ENCODE measurements around the gene HOXA6. TPM values are rescaled to one million over a fixed set of nuclear protein-coding genes. Genes with fewer than 3 reads are reported as not detected.

HOXA6 gene
- total RNA-seq, 2 experiments from 2014 or later = not detected

GRCh38 chr7:27157702-27158431, 10.3 kb upstream of the HOXA6 start:
- peaks cover 34% of the 10 kb centered on the region for H3K4me1 Mint-ChIP-seq (ENCODE audit: low read depth)
- H3K9me3 Mint-ChIP-seq = no peaks in the 10 kb centered on the region
- intact Hi-C loops (cut with micrococcal nuclease) = loop anchor here (5.0 kb wide), 2 partner anchors 39 to 84 kb away; partner anchors contain the start of gene EVX1
- H3K4me3 Mint-ChIP-seq = no peak overlapping the region
- TF ChIP-seq CTCF (IDR thresholded peaks at IDR 0.05) = no peak
- ChIA-PET POLR2A (no interaction called here), CTCF (interaction anchor here (1.0 to 2.1 kb wide), 8 partner anchors 8 to 477 kb away, joined by 3 to 15 read pairs (median 4); partner anchors contain the start of gene HOXA10)
- H3K27ac Mint-ChIP-seq = no peak overlapping the region
- DNase-seq = no peak
- peaks cover 82% of the 10 kb centered on the region for H3K27me3 Mint-ChIP-seq
- no peak for ATAC-seq
- H3K36me3 Mint-ChIP-seq (ENCODE audit: low read depth) = no peaks in the 10 kb centered on the region

- Mint-ChIP-seq H3K36me3 (ENCODE audit: low read depth) (no peaks in the 10 kb centered on the region), H3K4me1 (ENCODE audit: low read depth) (peaks cover 34% of the 10 kb centered on the region), H3K9me3 (no peaks in the 10 kb centered on the region), H3K27me3 (peaks cover 79% of the 10 kb centered on the region), H3K4me3 (peak overlapping the region; percentile 33), H3K27ac (no peak overlapping the region)
- TF ChIP-seq CTCF (IDR thresholded peaks at IDR 0.05) = no peak
- intact Hi-C loops (cut with micrococcal nuclease) = loop anchor here (5.0 kb wide), 2 partner anchors 40 to 85 kb away; partner anchors contain the start of gene EVX1
- no peak for DNase-seq
- no peak for ATAC-seq
- ChIA-PET CTCF (interaction anchor here (0.7 to 1.3 kb wide), 8 partner anchors 9 to 476 kb away, joined by 3 to 5 read pairs (median 4); no protein-coding TSS in a partner anchor), POLR2A (interaction anchor here (1.1 kb wide), 1 partner anchor 60 kb away, joined by 5 read pairs; no protein-coding TSS in a partner anchor)
These were observed 9.5 kb upstream of the HOXA6 start for GRCh38 chr7:27156916-27157701.

- ChIA-PET CTCF (interaction anchor here (0.7 to 1.3 kb wide), 4 partner anchors 20 to 39 kb away, joined by 3 to 4 read pairs (median 4); no protein-coding TSS in a partner anchor), POLR2A (interaction anchor here (1.1 kb wide), 1 partner anchor 59 kb away, joined by 5 read pairs; no protein-coding TSS in a partner anchor)
- H3K36me3 Mint-ChIP-seq (ENCODE audit: low read depth) = no peaks in the 10 kb centered on the region
- ATAC-seq (no peak), DNase-seq (no peak)
- H3K4me3 Mint-ChIP-seq = peak within 1 kb of the TSS; percentile 51
- H3K9me3 Mint-ChIP-seq = no peaks in the 10 kb centered on the region
- peaks cover 83% of the 10 kb centered on the region for H3K27me3 Mint-ChIP-seq
- H3K4me1 Mint-ChIP-seq (ENCODE audit: low read depth) = peaks cover 41% of the 10 kb centered on the region
- intact Hi-C loops (cut with micrococcal nuclease) = loop anchor here (5.0 kb wide), 2 partner anchors 41 to 86 kb away; partner anchors contain the start of gene EVX1
- H3K27ac Mint-ChIP-seq = peak within 1 kb of the TSS; percentile 42
- TF ChIP-seq CTCF (IDR thresholded peaks at IDR 0.05) = no peak
These were observed 8.9 kb upstream of the HOXA6 start, which contains the start of gene HOXA7 for GRCh38 chr7:27156508-27156898. Gene HOXA7, minus strand, starts transcription at chr7:27156675. Its CDS starts 130 bp downstream, at chr7:27156545.

- ATAC-seq = no peak
- DNase-seq = no peak
- H3K27me3 Mint-ChIP-seq = peaks cover 84% of the 10 kb centered on the region
- POLR2A ChIA-PET = interaction anchor here (1.1 to 1.7 kb wide), 2 partner anchors 10 to 59 kb away, joined by 4 to 5 read pairs; no protein-coding TSS in a partner anchor
- no peak overlapping the region for H3K27ac Mint-ChIP-seq
- CTCF ChIA-PET = interaction anchor here (0.7 to 1.4 kb wide), 3 partner anchors 21 to 45 kb away, joined by 3 to 4 read pairs (median 4); no protein-coding TSS in a partner anchor
- intact Hi-C loops (cut with micrococcal nuclease) = loop anchor here (5.0 kb wide), 2 partner anchors 41 to 86 kb away; partner anchors contain the start of gene EVX1
- no peak for TF ChIP-seq CTCF (IDR thresholded peaks at IDR 0.05)
- no peaks in the 10 kb centered on the region for H3K9me3 Mint-ChIP-seq
- H3K4me1 Mint-ChIP-seq (ENCODE audit: low read depth) = peaks cover 45% of the 10 kb centered on the region
- H3K4me3 Mint-ChIP-seq = peak overlapping the region; percentile 51
- no peaks in the 10 kb centered on the region for H3K36me3 Mint-ChIP-seq (ENCODE audit: low read depth)
These were observed 8.4 kb upstream of the HOXA6 start for GRCh38 chr7:27155816-27156507.
